GM23248 (cell line): Measurements from ENCODE around the gene SPDEF.

ENCODE experiments used
- EZH2 ChIP-seq: fragments of 200-600 bp; sonication (generic); IDR thresholded peaks from 2 replicates; pipeline ENCODE4 v1.6.1; 2018; ENCODE audit warnings: antibody characterized with exemption, mild to moderate bottlenecking; ENCODE audit not compliant: insufficient read depth, poor library complexity, severe bottlenecking
- EZH2phosphoT487 ChIP-seq: fragments of 200-600 bp; sonication (generic); IDR thresholded peaks from 2 replicates; pipeline ENCODE4 v1.6.1; 2018; ENCODE audit warnings: antibody characterized with exemption, moderate library complexity, mild to moderate bottlenecking, low read depth; ENCODE audit not compliant: insufficient read depth

DNA sequence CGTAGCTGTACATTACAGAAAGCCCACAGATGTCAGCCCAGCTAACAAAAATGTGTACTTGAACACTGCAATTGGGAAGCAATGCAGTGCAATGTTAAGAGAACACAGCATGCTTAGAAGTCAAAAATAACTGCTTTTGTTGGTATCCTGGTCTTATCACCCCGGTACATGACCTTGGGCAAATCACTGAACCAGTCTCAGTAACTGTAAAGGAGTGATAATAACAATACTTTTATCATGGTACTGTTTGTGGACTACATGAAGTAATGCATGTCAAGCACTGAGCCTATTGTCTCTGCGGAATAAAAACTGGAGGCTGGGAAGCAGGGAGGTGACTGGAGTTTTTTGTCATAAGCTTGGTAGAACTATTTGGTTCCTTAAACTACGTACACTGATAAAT, 44.7 kb upstream of the SPDEF start:
- TF ChIP-seq EZH2 (no peak), EZH2phosphoT487 (no peak)
